CD4-positive, alpha-beta T cell treated with Interferon alpha-2 for 1 hour (primary cell): ENCODE results near the gene CCDC24.

Experiments used
- DNase-seq, 2 donors: peaks; one replicate each; pipeline ENCODE4 v3.0.0-alpha.2; 2020 to 2022

Gene CCDC24

DNA sequence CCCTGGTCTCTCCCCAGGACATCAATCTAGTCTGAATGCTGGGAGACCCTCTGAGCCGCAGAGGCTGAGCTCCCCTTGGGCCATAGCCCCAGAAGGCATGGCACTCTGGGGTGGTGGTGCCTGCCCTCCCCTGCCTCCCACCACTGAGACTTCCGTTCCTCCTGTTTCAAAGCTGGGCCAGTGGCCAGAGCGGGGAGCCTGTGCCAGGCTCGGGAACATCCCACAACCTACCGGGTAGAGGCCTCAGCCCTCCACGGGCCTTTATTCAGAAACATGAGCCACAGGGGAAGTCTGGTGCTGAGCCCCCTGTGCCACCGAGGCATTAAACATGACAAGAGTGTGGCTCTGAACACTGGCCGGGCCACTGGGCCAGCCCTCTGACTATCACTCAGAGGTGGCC is 8.1 kb downstream of the CCDC24 start:
- DNase-seq = no peak

DNA sequence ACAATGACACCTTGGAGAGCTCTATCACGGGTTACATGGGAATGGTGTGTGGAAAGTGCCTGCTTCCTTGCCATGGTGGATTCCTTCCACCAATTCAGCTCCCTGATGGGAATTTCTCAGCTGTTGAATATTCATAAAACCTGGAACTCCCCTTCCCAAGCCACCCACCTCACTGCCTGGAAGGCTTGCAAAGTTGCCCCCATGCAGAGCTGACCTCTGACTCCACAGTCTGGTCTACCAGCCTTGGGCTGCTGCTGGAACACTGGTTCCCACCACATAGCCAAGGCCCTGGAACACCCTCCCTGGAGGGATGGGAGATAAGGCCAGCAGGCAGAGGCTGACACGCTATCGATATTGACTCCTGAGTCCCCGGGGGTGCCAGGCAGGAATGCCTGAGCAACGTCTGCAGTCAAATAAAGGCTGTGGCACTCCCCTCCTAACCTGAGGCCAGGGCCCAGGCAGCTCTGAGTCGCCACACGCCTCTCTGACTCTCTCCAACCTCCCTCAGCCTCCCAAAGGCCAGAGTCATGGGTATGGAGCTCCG is 8.8 kb downstream of the CCDC24 start:
- no peak for DNase-seq

- DNase-seq = no peak
Measured at GRCh38 chr1:44002165-44002564, 10.8 kb downstream of the CCDC24 start.

GRCh38 chr1:44002606-44003157 is 11.3 kb downstream of the CCDC24 start:
- no peak for DNase-seq

DNA sequence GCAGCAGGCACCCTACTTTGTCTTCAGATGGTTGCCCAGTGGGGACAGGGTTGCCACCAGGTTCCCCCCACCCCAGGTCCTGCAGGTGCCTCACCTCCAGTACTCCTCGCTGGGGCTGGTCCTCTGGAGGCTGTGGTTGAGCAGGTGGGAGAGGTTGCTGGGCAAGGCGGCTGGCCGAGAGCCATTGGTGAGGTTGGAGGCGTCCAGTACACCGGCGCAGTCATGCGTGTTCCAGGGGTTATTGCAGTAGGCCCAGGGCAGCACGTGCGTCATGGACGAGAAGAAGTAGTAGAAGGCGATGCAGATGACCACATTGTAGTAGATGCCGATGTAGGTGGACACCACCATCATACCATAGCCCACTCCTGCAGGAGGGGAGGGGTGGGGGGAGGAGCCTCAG is 16.9 kb downstream of the CCDC24 start:
- DNase-seq = no peak

DNA sequence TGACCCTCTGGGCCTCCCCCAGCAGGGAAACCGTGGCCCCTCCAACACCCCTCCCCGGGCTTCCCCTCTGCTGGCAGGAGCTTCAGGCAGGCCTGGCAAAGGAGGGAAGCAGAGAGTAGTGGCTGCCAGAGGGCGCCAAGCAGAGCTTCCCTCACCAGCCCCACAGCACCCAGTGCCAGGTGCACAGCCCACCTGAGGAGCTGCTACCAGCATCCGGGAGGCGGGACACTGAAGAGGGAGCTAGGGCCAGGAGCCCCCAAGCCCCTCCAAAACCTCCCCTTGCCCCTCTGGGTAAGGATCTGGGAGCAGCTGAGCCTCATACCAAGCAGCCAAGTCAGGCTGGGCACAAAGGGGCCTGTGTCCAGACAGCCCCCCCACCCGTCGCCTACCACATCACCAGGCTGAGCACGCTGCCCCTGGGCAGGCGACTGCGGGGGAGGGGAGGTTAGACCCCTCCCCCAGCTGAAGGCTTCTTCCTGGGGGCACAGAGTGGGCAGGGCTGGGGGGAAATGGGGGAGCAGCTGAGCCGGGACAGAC is 19.6 kb downstream of the CCDC24 start:
- DNase-seq = no peak

DNA sequence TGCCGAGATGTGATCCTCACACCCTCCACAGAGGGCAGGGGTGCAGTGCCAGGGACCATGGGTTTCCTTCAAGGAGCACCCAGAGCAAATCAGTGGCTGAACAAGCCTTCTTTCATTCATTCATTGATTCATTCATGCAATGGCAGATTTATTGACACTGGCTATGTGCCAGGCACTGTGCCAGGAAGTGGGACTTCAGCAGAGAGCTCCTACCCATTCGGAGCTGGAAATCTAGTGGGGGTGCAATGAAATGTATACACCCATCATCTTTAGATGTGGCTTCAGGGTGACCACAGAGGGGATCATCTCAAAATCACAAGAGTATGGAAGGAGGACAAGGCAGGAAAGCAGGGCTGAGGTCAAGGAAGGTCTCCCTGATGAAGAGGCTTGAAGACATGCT is 21.0 kb downstream of the CCDC24 start:
- no peak for DNase-seq

GRCh38 chr1:44012941-44013609 is 21.7 kb downstream of the CCDC24 start:
- no peak for DNase-seq

DNA sequence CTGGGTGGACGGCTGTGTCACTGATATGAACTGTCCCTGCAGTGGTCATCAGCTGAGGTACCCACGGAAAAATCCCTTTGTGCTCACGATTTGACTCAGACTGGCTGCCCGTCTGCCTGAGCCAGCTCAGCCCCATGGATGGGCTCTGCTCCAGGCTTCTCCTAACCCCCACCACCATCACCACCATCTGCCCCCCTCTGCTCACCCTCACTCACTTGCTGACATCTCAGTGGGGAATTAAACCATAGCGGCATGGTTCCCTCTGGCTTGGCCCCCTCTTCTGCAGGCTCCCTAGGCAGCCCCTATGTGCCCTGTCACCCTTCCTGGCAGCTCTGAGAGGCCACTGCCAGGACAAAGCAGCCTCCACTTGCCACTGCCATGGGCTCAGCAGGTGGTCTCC is 22.6 kb downstream of the CCDC24 start:
- DNase-seq = no peak

DNA sequence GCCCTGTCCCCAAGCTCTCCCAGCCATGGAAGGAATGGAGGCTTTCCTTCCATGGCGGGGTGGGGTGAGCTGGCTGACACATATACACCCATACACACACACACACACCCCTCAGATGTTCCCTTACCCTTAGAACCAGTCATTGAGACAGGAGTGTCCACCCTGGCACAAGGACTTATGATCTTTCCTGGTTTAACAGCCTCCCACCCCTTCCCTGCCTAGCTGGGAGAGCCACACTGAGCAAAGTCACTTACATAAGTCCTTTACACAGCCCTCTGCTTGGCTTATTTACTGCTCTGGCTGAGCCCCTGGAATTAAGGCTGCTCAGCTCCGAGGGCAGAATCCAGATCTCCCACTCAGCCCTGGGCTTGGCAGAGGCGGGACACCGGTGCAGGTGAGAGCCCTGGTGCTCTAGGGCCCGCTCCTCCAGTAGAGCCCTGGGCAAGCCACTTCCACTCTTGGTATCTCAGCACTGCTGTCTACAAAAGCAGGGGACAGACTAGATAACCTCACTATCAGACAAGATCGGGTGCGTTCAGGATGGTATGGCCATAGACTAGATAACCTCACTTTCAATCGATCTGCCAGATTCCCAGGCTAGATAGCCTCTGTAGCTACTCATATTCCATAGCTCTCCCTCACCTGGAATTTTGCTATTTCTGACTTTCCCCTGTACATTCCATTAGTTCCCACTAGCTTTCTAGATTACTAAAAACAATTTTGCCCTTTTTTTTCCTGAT is 23.1 kb downstream of the CCDC24 start:
- no peak for DNase-seq

GRCh38 chr1:44015206-44015605 is 23.8 kb downstream of the CCDC24 start:
- no peak for DNase-seq

- DNase-seq = no peak
Measured at GRCh38 chr1:44016041-44016889, 24.9 kb downstream of the CCDC24 start.

- DNase-seq = no peak
Measured at GRCh38 chr1:44016890-44017400, 25.5 kb downstream of the CCDC24 start.

DNA sequence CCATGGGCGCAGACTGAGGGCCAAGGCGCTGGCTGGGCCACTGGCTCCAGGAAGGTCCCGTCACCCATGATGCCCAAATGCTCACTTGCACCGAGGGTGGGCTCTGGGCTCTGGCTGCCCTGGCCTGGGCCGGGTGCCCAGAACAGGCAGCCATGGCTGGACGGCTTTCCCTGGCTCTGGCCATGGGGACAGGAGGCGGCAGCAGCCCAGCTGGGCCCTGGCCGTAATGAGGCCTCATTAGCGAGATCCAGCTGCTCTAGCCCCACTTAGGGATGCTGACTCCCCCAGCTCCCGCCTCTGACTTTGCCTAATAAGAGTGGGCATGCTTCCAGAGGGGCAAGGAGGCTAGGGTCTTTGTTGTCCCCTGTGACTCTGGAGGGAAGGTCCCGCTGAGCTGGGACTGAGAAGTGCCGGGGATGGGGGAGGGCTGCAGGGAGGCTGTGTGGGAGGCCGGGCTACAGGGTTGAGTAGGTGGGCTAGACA is 28.1 kb downstream of the CCDC24 start:
- no peak for DNase-seq

DNA sequence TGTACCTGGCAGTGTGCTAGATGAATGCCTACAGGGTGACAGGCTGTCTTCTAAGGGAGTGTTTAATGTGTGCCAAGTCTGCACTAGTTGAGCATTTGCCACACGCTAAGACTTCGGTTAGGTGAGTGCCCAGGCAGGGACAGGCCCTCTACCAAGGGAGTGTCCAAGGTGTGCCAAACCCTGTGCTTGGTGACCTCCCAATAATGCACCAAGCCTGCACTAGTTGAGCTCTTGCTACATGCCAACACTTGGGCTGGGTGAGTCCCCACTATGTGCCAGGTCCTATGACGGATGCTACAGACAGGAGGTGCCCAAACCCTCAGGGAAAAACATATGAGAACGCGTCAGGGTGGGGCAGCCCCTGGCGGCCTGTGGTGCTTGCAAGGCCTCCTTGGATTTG is 29.1 kb downstream of the CCDC24 start:
- no peak for DNase-seq

DNA sequence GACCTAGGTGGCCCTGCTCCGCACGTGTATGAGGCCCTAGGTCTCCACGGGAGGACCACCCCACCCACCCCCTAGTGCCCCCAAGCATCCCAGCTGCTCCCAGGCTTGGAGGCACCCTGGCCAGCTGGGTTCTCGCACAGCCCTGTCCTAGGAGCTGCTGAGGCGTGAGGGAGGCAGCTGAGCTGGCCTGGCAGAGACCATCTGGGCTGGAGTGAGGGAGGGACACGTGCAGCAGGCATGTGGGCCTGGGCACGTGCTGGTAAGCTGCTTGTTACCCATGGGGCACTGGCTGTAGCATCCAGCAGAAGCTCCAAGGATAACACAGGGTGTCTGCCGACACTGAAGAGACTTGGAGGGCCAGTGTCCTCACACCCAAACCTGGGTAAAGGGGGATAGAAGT is 29.8 kb downstream of the CCDC24 start:
- DNase-seq = no peak

- DNase-seq = no peak
Measured at GRCh38 chr1:44021581-44022321, 30.4 kb downstream of the CCDC24 start.

GRCh38 chr1:44024031-44024902 is 32.9 kb downstream of the CCDC24 start:
- DNase-seq = no peak

DNA sequence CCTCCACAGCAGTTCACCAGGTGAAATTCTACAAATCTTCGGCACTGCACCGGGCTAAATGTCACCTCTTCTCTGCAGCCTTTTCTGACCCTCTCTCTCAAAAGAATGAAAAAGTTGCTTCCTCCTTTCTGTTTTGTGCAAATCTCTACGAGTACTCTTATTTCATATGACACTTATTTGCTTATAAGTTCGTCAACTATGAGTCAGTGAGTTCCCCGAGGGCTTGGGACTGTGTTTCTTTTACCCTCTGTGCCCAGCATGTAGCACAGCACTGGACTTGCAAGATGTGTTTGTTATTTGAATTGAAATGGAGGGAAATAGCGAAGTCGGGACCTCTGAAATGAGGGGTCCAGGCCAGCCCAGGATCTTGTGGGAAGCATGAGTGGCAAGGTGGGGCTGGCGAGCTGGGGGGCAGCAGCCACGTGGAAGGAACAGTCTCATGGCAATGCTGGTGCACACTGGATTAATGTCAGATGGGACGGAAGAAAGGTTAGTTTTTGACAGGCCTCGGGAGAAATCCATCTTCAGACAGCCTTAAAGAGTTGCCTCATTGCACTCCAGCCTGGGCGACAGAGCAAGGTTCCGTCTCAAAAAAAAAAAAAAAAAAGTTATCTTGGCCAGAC is 33.6 kb downstream of the CCDC24 start:
- DNase-seq = no peak

DNA sequence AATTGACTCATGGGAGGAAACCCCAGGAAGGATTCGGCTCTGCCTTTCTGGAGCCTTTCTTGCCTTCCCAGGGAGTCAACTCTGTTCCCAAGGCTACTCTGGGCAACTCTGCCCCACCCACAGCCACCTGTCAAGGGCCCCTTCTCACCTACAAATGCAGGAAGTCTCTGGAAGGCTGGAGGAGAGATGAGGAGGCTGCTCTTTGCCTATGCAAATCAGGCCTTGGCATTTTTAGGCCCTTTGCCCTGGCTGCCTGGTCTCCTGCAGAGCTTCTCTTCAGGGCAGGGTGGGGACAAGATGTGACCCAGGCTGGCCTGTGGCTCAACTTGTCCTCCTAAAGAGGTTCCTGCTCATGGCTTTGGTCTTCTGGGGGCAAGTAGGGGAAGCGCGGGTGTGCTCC is 34.4 kb downstream of the CCDC24 start:
- no peak for DNase-seq
